Activated CD8-positive, alpha-beta memory T cell treated with anti-CD3 and anti-CD28 coated beads, Interleukin-2, amount 50 U/mL, for 24 hours (primary cell): ENCODE results near the gene OR4C3.
"Not testable (repeated sequence)": the region's sequence is repeated elsewhere in the genome, so short reads cannot be mapped to it uniquely, and the experiment has no call there.

Experiments used
- DNase-seq: peaks from one replicate; pipeline ENCODE4 v3.0.0-alpha.2; 2020; ENCODE audit errors: extremely low read depth

Gene OR4C3

DNA sequence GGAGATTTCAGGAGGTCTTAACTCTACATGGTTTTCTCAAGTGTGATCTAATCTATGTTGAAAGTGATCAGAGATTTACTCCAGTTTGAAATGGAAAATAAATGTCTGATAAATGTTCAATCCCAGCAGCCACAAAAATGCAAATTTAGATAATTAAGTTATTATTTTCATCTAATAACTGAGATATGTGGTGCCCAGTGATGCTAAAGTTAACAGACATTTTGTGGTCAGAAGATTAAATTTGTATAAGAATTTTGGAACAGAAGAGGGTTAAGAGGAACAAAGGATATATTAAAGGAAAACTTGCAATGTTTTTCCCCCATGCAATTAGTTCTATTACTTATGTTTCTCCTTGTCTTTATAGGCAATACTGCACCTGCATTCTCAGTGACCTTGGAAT, at the start of gene OR4C3:
Gene OR4C3 (plus strand): TSS at position 301 of the 400 bp plus-strand sequence. CDS start 102 bp downstream, outside the sequence.
- not testable (repeated sequence) for DNase-seq

DNA sequence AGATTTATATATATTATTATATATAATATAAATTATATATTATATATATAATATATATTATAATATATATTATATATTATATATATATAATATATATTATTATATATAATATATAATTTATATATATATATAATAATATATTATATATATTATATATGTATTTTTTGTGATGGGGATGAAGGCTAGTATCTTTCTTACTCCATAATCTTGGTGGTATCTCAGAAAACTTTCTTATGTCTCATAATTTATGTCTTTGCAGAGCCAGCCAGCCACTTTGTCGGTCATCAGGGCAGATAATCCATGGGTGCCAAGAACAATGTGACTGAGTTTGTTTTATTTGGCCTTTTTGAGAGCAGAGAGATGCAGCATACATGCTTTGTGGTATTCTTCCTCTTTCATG, 18.8 kb upstream of the OR4C3 start, which contains the start of gene OR4S1:
Gene OR4S1 (plus strand): TSS at position 301 of the 400 bp plus-strand sequence. CDS start 0 bp downstream, at position 301.
- DNase-seq, result no peak

DNA sequence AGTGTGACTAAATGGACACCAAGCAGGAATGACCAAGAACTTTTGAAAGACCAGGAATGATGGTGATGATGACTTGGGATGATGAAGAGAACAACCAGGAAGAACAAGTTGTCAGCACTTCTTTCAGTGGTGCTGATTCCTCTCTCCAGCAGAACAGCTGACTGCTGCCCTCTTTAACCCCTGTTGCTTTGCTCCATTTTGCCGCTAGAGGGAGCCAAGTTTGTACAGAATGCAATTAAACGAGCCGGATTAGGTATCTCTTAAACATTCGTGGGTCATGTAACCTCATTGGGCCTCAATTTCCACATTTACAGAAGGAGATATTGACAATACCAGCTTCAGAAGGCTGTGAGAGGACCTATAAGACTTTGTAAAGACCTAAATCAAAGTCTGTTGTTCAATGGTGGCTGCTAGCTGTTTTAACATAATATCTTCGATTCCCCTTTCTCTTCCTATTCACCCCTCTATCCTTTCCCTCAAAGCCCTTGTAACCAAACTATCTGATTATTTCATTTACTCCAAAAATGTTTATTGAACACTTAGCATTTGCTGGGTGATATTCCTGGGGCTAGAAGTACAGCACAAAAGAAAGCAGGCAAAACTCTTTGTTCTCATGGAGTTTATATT, 16.8 kb upstream of the OR4C3 start:
- peak; percentile 53 for DNase-seq

- not testable (repeated sequence) for DNase-seq
These were observed 11.1 kb upstream of the OR4C3 start for GRCh38 chr11:48313590-48313989.

- not testable (repeated sequence) for DNase-seq
These were observed 4.9 kb upstream of the OR4C3 start for GRCh38 chr11:48319813-48320212.

GRCh38 chr11:48341466-48341865, 16.7 kb downstream of the OR4C3 start:
- DNase-seq, result no peak

DNA sequence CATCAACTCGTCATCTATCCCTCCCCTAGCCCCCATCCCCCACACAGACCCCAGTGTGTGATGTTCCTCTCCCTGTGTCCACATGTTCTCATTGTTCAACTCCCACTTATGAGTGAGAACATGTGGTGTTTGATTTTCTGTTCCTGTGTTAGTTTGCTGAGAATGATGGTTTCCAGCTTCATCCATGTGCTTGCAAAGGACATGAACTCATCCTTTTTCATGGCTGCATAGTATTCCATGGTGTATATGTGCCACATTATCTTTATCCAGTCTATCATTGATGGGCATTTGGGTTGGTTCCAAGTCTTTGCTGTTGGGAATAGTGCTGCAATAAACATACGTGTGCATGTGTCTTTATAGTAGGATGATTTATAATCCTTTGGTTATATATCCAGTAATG, 17.8 kb downstream of the OR4C3 start:
- DNase-seq, result not testable (repeated sequence)

GRCh38 chr11:48346286-48346685, 21.6 kb downstream of the OR4C3 start:
- not testable (repeated sequence) for DNase-seq

DNA sequence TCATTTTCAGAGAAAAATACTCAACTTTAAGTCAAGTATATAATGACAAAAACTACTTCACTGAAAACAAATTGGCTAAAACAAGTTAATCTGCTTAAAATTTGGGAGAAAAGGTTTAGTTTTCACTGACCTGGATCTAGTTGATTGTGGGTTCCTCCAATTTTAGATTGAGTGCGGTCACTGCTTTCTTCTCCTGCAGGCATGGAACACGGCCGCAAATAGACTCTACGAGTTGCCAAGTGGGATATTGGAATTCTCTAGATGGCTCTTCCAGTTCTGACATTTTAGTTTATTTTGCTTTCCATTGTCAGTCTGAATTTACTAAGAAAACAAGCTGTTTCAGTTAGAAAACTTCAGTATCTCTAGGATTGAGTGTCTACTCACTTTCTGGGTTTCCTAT, 29.3 kb downstream of the OR4C3 start:
- DNase-seq, result no peak

DNA sequence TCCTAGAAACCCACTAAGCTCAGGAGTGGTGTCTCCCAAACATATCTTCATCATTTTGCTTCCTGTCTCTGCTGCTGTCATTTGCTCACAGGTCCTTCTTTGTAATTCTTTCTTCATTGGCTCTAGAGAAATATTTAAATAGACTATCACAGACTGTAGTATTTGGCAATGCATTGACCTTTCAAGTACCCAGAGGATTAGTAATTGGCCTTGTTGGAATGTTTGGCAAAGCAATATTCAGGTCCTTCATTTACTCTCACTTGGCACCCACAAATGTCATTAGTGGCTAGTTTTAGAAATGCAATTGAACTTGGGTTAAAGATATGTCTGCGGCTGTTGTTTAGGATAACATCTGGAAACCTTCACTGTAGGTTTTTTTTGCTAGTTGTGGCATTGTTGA, 30.0 kb downstream of the OR4C3 start:
- no peak for DNase-seq

DNA sequence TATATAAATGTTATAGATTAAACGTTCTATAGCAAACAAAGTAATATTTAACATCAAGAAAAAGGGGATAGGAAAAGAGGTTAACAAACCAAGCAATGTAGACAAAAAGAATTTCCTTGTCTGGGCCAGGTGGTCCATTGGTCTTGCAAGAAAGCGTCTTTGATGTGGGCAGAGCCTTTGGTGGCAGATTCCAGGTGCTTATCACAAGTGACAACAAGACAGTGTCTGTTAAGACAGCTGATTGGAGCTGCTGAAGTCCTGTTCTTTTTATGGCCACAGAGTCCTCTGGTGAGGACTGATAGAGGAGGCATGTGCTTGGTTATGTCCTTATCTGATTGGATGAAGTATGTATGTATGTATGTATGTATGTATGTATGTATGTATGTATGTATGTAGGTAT, 36.6 kb downstream of the OR4C3 start:
- not testable (repeated sequence) for DNase-seq

DNA sequence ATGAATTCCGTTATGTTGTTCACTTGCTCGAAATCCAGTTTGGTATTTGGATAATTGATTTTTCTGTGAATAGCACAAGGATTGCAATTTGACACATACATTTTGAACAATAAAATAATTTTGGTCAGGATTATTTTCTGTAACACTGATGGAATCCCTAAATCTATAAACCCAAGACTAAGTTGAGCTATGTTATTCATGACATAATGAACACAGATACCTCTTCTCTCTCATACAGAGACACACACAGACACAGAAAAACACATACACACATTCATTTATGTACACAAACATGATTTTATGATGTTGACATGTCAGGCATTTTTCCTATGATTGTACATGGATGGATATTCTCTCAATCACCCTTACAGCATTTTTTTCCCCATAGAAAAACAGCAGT, 41.6 kb downstream of the OR4C3 start, which contains the start of gene OR4C5:
Gene OR4C5 (minus strand): TSS at position 101 of the 400 bp plus-strand sequence. CDS start 0 bp downstream, at position 101.
- DNase-seq, result no peak
